HUDEP-2 (cell line): ENCODE data around the gene PPFIA3.
A peak's percentile ranks its signal among the peaks of the same experiment; 100 is the strongest.
"Not testable (repeated sequence)": the region's sequence is repeated elsewhere in the genome, so short reads cannot be mapped to it uniquely, and the experiment has no call there.

Source experiments
- DNase-seq, 76 experiments: peaks; one replicate each; lab custom pipeline; 2025; ENCODE audit not compliant: unreplicated experiment in 76 of 76; lab: John Stamatoyannopoulos, UW

Gene PPFIA3

GRCh38 chr19:49167857-49168409, 48.6 kb downstream of the PPFIA3 start:
- DNase-seq = no peak

DNA sequence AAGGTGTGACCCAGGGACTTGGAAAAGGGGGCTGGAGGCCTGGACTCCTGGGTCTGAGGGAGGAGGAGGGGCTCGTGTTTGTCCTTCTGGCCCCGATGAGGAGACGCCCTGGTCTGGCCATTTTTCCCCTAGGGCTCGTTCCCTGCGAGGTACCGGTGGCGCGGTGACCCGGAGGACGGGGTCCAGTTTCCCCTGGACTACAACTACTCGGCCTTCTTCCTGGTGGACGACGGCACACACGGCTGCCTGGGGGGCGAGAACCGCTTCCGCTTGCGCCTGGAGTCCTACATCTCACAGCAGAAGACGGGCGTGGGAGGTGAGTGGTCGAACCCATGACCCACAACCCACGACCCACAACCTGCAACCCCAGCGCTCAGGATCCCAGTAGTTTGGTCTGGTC, 49.1 kb downstream of the PPFIA3 start:
- DNase-seq = no peak

- DNase-seq = no peak
These were observed 53.9 kb downstream of the PPFIA3 start for GRCh38 chr19:49173198-49173597.

DNA sequence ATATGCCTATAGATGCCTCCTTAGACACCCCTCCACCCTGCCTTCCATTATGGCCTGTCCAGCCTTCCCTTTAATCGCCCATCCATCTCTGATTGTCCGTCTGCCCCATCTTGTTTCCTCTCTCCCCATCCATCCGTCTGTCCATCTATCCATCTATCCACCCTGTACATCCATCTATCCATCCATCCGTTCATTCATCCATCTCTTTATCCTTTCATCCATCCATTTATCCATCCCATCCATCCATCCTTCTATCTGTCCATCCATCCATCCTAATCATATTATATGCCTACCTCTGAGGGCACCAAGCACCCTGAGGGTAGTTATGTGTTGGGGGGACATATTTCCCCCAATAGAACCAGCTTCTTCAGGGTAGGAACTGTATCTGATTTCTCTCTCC, 61.3 kb downstream of the PPFIA3 start:
- DNase-seq = no peak

DNA sequence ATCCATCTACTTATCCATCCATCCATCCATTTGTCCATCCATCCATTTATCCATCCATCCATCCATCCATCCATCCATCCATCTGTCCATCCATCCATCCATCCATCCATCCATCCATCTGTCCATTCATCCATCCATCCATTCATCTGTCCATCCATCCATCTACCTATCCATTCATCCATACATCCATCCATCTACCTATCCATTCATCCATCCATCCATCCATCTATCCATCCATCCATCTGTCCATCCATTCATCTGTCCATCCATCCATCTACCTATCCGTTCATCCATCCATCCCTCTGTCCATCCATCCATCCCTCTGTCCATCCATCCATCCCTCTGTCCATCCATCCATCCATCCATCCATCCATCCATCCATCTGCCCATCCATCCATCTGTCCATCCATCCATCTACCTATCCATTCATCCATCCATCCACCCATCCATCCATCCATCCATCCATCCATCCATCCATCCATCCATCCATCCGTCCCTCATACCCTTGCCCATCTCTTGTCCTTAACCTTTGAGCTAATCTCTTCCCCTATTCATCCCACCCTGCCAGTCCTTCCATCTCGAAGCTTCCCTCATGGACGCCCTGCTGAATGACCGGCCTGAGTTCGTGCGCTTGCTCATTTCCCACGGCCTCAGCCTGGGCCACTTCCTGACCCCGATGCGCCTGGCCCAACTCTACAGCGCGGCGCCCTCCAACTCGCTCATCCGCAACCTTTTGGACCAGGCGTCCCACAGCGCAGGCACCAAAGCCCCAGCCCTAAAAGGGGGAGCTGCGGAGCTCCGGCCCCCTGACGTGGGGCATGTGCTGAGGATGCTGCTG, 62.9 kb downstream of the PPFIA3 start:
- not testable (repeated sequence) for DNase-seq

DNA sequence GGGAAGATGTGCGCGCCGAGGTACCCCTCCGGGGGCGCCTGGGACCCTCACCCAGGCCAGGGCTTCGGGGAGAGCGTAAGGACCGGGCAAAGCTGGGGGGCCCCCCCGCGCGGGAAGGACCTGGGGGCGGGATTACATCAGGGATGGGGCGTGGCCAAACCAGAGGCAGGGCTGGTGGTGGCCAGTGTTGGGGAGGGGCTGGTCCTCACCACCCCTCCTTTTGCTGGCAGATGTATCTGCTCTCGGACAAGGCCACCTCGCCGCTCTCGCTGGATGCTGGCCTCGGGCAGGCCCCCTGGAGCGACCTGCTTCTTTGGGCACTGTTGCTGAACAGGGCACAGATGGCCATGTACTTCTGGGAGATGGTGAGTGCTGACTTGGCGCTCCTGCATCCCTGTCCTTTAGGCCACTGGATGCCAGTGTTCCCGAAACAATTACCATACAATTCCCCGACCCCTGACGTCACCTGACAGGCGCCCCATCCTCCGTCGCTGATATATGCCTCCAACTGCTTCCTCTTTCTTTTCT, 63.6 kb downstream of the PPFIA3 start:
- no peak for DNase-seq

DNA sequence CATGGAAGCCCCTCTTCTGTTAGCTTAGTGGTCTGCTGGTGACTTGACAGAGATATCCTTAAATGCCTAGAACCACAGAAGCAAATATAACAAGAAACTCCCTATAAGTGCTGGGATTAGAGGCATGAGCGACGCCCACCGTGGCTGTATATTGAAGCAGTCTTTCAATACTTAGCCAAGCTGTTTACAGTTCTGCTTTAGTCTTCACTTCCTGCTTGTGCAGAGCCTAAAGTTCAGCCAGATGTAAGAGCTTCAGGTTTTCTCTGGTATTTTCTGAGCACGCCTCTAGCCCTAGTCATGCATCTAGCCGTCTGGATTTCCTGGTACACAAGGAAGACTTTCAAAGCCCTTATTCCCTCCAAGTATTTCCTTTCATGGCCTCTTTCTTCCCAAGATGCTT, 66.8 kb downstream of the PPFIA3 start:
- DNase-seq = no peak

DNA sequence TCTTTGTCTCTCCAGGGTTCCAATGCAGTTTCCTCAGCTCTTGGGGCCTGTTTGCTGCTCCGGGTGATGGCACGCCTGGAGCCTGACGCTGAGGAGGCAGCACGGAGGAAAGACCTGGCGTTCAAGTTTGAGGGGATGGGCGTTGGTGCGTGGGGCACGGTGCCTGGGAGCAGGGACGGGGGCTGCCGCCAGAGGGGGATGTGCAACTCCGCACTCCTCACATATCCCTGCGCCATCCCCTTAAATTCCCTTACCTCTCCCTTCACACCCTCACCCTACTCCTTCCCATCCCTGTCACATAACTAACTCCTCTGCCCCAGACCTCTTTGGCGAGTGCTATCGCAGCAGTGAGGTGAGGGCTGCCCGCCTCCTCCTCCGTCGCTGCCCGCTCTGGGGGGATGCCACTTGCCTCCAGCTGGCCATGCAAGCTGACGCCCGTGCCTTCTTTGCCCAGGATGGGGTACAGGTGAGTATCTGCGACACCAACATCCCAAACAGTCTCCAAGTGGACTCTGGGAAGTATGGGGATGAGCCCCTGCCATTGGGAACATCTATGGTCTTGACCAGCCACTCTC, 69.4 kb downstream of the PPFIA3 start:
- DNase-seq = no peak

DNA sequence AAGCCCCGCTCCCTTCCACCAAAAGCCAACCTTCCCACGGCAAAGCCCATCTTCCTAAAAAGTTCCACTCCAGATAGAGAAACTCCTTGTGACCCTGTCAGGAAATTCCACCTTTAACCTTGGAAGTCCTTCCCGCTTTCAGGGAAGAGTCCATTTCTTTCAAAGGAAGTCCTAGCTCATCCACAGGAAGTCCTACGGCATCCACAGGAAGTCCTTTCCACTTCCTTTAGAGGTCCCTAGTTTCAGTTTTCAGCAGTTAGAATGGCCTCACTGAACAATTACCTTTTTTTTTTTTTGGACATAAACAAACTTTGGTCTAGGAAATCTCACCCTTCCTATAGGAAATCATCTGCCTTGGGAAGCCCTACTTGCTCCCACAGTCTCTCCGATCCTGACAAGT, 69.9 kb downstream of the PPFIA3 start:
- no peak for DNase-seq

DNA sequence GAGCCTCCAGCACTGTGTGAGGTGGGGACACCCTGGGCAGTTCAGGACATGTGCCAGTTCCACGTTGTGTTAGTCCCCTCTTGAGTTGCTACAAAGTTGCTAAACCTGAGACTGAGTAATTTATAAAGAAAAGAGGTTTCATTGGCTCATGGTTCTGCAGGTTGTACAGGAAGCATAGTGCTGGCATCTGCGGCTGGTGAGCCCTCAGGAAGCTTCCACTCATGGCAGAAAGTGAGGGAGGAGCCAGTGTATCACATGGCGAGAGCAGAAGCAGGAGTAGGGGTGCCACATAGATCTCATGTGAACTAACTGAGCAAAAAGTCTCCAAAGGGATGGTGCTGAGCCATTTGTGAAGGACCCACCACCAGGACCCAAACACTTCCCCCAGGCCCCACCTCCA, 71.4 kb downstream of the PPFIA3 start:
- DNase-seq = no peak

GRCh38 chr19:49193822-49194394, 74.6 kb downstream of the PPFIA3 start:
- no peak for DNase-seq

- no peak for DNase-seq
These were observed 75.1 kb downstream of the PPFIA3 start for GRCh38 chr19:49194408-49194807.

DNA sequence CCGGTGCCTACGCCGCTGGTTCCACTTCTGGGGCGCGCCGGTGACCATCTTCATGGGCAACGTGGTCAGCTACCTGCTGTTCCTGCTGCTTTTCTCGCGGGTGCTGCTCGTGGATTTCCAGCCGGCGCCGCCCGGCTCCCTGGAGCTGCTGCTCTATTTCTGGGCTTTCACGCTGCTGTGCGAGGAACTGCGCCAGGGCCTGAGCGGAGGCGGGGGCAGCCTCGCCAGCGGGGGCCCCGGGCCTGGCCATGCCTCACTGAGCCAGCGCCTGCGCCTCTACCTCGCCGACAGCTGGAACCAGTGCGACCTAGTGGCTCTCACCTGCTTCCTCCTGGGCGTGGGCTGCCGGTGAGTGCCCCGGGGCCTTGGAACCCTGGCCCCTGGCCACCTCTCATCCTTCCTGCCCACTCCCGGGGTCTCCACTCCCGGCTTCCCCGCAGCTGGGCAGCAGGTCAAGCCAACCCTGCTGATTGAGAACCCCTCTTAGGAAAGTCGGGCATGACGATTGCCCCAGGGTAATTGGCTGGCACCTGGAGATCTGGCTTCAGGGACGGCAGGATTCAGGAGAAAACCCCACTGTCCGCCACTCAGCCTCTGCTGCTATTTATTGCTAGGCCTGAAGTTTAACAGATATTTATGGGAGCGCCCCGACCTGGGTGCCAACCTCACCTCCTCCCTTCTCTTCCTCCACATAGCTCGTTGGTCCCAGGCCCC, 77.3 kb downstream of the PPFIA3 start:
- no peak for DNase-seq

GRCh38 chr19:49200238-49200862, 81.0 kb downstream of the PPFIA3 start:
- DNase-seq = peak in 23 of 76 experiments; percentile 18 to 44 (median 26)
